Loucy (cell line): ENCODE results near the gene CERS4.

ENCODE experiments used
- H2AFZ ChIP-seq: fragments of 200-600 bp; sonication (generic); 2 replicates; pipeline ENCODE4 v1.6.0; 2016; ENCODE audit warnings: antibody characterized with exemption, mild to moderate bottlenecking, low read length, moderate library complexity
- H3F3A ChIP-seq: fragments of 200-600 bp; 2 replicates; pipeline ENCODE4 v1.6.0; 2016; ENCODE audit warnings: antibody characterized with exemption, low read depth, mild to moderate bottlenecking
- H3K27me3 ChIP-seq: fragments of 200-600 bp; sonication (generic); 2 replicates; pipeline ENCODE4 v1.6.1; 2014; ENCODE audit warnings: low read length, mild to moderate bottlenecking; ENCODE audit not compliant: insufficient read depth, poor library complexity, severe bottlenecking
- H3K36me3 ChIP-seq: fragments of 200-600 bp; sonication (generic); 2 replicates; pipeline ENCODE4 v1.6.1; 2016; ENCODE audit warnings: low read length; ENCODE audit not compliant: insufficient read depth
- H3K4me1 ChIP-seq: fragments of 200-600 bp; sonication (generic); 2 replicates; pipeline ENCODE4 v1.5.1; 2014; ENCODE audit warnings: low read length, mild to moderate bottlenecking; ENCODE audit not compliant: insufficient read depth, poor library complexity, severe bottlenecking
- H3K4me2 ChIP-seq: fragments of 200-600 bp; sonication (generic); 2 replicates; pipeline ENCODE4 v1.6.0; 2014; ENCODE audit warnings: antibody characterized with exemption, low read length, low read depth, mild to moderate bottlenecking; ENCODE audit not compliant: poor library complexity, severe bottlenecking
- H3K4me3 ChIP-seq: fragments of 200-600 bp; sonication (generic); 2 replicates; pipeline ENCODE4 v1.5.1; 2014; ENCODE audit warnings: low read length, mild to moderate bottlenecking, mixed read lengths; ENCODE audit not compliant: poor library complexity, severe bottlenecking
- H3K79me2 ChIP-seq: fragments of 200-600 bp; sonication (generic); 2 replicates; pipeline ENCODE4 v1.6.1; 2014; ENCODE audit warnings: low read length; ENCODE audit not compliant: insufficient read depth
- H3K9ac ChIP-seq: fragments of 200-600 bp; sonication (generic); 2 replicates; pipeline ENCODE4 v1.6.0; 2014; ENCODE audit warnings: mild to moderate bottlenecking, low read depth, low read length, moderate library complexity; ENCODE audit not compliant: poor library complexity, severe bottlenecking
- H3K9me2 ChIP-seq: fragments of 200-600 bp; sonication (generic); replicated peaks from 2 replicates; pipeline ENCODE4 v1.6.1; 2016; ENCODE audit warnings: low read depth, low read length, mixed read lengths
- H3K9me3 ChIP-seq: fragments of 200-600 bp; sonication (generic); 2 replicates; pipeline ENCODE4 v1.6.1; 2014; ENCODE audit warnings: mild to moderate bottlenecking, antibody characterized with exemption, low read length, low read depth; ENCODE audit not compliant: insufficient read depth
- H4K20me1 ChIP-seq: fragments of 200-600 bp; sonication (generic); 2 replicates; pipeline ENCODE4 v1.6.0; 2014; ENCODE audit warnings: antibody characterized with exemption, low read length, mild to moderate bottlenecking; ENCODE audit not compliant: insufficient read depth, poor library complexity, severe bottlenecking
- EZH2phosphoT487 ChIP-seq: fragments of 200-600 bp; IDR thresholded peaks from 2 replicates; pipeline ENCODE4 v1.6.1; 2018; ENCODE audit warnings: antibody characterized with exemption, mild to moderate bottlenecking, moderate library complexity, borderline replicate concordance
- TF ChIP-seq, protein P1 (sequence below): fragments of 200-600 bp; sonication (generic); conservative IDR thresholded peaks from 2 replicates; pipeline ENCODE4 v1.5.1; 2014; ENCODE audit warnings: mild to moderate bottlenecking, antibody characterized with exemption, low read length

The CERS4 gene

DNA sequence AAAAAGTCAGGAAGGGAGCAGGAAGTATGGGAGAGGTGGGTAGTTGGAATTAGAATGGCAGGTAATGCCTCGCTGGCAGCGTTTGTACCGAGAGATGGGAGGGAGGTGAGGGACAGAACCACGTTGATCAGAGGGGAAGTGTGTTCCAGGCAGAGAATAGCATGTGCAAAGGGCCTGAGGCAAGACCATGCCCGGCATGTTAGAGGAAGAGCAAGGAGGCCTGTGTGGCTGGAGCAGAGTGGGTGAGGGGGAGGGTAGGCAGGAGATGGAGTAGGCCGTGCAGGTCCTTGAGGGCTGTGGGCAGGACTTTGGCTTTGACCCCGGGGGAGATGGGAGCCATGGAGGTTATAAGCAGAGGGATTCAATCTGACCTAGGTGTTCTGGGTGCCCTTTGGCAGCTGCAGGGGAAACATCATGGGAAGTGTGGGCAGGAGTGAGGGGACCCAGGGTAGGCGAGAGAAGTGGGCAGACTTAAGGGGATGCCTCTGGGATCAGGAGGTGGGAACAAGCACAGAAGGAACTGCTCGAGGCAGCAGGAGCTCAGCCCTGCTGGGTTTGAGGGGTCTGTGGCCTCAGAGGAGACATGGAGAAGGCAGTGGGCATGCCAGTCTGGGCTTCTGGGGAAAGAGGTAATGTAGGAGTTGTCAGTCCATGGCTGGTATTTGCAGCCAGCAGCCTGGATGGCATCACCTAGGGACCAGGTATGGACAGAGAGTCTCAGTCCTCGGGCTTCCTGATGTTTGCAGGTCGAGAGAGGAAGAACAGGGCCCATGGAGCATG lies 50.2 kb downstream of the CERS4 start:
- peaks cover 27% of the 10 kb centered on the region; the same call in 1 of the 2 replicates for H3K36me3 ChIP-seq
- H2AFZ ChIP-seq: no peak overlapping the region
- H3K9ac ChIP-seq: no peak overlapping the region
- peaks cover 22% of the 10 kb centered on the region; the same call in 1 of the 2 replicates for H3K79me2 ChIP-seq
- H3K27me3 ChIP-seq: no peaks in the 10 kb centered on the region
- no peaks in the 10 kb centered on the region for H3F3A ChIP-seq
- TF ChIP-seq, protein P1, sequence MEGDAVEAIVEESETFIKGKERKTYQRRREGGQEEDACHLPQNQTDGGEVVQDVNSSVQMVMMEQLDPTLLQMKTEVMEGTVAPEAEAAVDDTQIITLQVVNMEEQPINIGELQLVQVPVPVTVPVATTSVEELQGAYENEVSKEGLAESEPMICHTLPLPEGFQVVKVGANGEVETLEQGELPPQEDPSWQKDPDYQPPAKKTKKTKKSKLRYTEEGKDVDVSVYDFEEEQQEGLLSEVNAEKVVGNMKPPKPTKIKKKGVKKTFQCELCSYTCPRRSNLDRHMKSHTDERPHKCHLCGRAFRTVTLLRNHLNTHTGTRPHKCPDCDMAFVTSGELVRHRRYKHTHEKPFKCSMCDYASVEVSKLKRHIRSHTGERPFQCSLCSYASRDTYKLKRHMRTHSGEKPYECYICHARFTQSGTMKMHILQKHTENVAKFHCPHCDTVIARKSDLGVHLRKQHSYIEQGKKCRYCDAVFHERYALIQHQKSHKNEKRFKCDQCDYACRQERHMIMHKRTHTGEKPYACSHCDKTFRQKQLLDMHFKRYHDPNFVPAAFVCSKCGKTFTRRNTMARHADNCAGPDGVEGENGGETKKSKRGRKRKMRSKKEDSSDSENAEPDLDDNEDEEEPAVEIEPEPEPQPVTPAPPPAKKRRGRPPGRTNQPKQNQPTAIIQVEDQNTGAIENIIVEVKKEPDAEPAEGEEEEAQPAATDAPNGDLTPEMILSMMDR: no peak
- no peak for TF ChIP-seq EZH2phosphoT487
- H3K9me2 ChIP-seq: no peaks in the 10 kb centered on the region
- no peaks in the 10 kb centered on the region for H4K20me1 ChIP-seq
- H3K4me3 ChIP-seq: no peak overlapping the region
- no peaks in the 10 kb centered on the region for H3K9me3 ChIP-seq
- no peaks in the 10 kb centered on the region for H3K4me1 ChIP-seq
- no peak overlapping the region for H3K4me2 ChIP-seq

DNA sequence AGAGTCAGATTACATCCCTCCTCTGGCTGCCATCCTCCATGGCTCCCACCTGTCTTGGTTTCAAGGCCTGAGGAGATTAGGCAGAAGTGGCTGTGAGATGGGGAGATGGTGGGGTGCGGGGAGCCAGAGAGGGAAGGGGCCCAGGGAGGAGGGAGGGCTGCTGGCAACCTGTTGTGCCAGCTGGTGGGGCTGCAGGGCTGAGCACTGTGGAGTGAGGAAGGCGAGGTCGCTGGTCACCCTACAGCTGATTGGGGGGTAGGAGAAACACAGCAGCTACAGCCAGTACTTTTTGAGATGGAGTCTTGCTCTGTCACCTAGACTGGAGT lies 50.7 kb downstream of the CERS4 start:
- no peaks in the 10 kb centered on the region for H3K9me3 ChIP-seq
- no peaks in the 10 kb centered on the region for H4K20me1 ChIP-seq
- no peak overlapping the region for H3K4me3 ChIP-seq
- no peaks in the 10 kb centered on the region for H3K27me3 ChIP-seq
- no peaks in the 10 kb centered on the region for H3K4me1 ChIP-seq
- H3K9ac ChIP-seq: no peak overlapping the region
- H3K4me2 ChIP-seq: no peak overlapping the region
- TF ChIP-seq EZH2phosphoT487: no peak
- TF ChIP-seq, protein P1: no peak
- peaks cover 27% of the 10 kb centered on the region; the same call in 1 of the 2 replicates for H3K36me3 ChIP-seq
- H2AFZ ChIP-seq: no peak overlapping the region
- peaks cover 27% of the 10 kb centered on the region; the same call in 1 of the 2 replicates for H3K79me2 ChIP-seq
- no peaks in the 10 kb centered on the region for H3F3A ChIP-seq
- no peaks in the 10 kb centered on the region for H3K9me2 ChIP-seq

DNA sequence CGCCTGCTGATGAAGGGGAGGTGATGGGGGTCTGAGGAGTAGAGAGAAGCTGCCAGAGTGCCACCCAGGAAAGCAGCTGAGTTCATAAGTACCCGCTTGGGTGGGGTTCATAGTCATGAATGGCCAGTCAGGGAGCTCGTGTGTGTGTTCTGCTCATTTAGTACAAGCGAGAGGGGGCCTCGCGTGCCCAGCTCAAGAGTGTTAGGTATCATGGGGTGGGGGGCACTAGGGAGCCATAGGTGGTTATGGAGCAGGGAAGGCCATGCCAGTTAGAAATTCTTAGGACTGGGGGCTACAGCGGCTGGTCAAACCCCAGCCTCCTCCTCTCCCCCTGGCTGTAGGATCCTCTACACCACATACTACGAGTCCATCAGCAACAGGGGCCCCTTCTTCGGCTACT lies 52.2 kb downstream of the CERS4 start:
- Histone ChIP-seq H2AFZ (no peak overlapping the region), H3K9me2 (no peaks in the 10 kb centered on the region), H4K20me1 (no peaks in the 10 kb centered on the region), H3K9me3 (no peaks in the 10 kb centered on the region), H3K4me1 (no peaks in the 10 kb centered on the region), H3K4me2 (no peak overlapping the region), H3K79me2 (peaks cover 41% of the 10 kb centered on the region; the same call in 1 of the 2 replicates), H3K4me3 (no peak overlapping the region), H3K9ac (no peak overlapping the region), H3K36me3 (peaks cover 20% of the 10 kb centered on the region; the same call in 1 of the 2 replicates), H3K27me3 (no peaks in the 10 kb centered on the region), H3F3A (no peaks in the 10 kb centered on the region)
- TF ChIP-seq, protein P1: no peak
- no peak for TF ChIP-seq EZH2phosphoT487
